ENCODE results near the gene TNP2.
"Not testable (repeated sequence)": the region's sequence is repeated elsewhere in the genome, so short reads cannot be mapped to it uniquely, and the experiment has no call there.

The TNP2 gene

GRCh38 chr16:11299865-11300559, 30.9 kb upstream of the TNP2 start:
- DNase-seq: no peak

- not testable (repeated sequence) for DNase-seq
Measured at GRCh38 chr16:11298950-11299547, 29.9 kb upstream of the TNP2 start.

GRCh38 chr16:11298143-11298900, 29.2 kb upstream of the TNP2 start:
- no peak for DNase-seq

GRCh38 chr16:11297492-11298142, 28.5 kb upstream of the TNP2 start:
- peak; percentile 26 for DNase-seq

- DNase-seq: no peak
Measured at GRCh38 chr16:11296706-11297491, 27.8 kb upstream of the TNP2 start.

GRCh38 chr16:11296351-11296705, 27.2 kb upstream of the TNP2 start:
- no peak for DNase-seq

- DNase-seq: no peak
Measured at GRCh38 chr16:11295672-11296071, 26.5 kb upstream of the TNP2 start.

GRCh38 chr16:11292076-11292748, 23.1 kb upstream of the TNP2 start:
- DNase-seq: no peak

GRCh38 chr16:11291091-11291703, 22.1 kb upstream of the TNP2 start:
- no peak for DNase-seq

GRCh38 chr16:11290102-11290893, 21.2 kb upstream of the TNP2 start:
- DNase-seq: no peak

GRCh38 chr16:11289696-11290095, 20.6 kb upstream of the TNP2 start:
- not testable (repeated sequence) for DNase-seq

GRCh38 chr16:11289202-11289601, 20.1 kb upstream of the TNP2 start:
- DNase-seq: no peak

GRCh38 chr16:11285842-11286241, 16.7 kb upstream of the TNP2 start:
- no peak for DNase-seq

- DNase-seq: no peak
Measured at GRCh38 chr16:11283820-11284248, 14.7 kb upstream of the TNP2 start.

- DNase-seq: no peak
Measured at GRCh38 chr16:11280616-11281522, 11.7 kb upstream of the TNP2 start, which contains the start of gene PRM1. PRM1 (minus strand) TSS chr16:11281330; CDS start chr16:11281238, 92 bp downstream.

GRCh38 chr16:11278681-11279628, 9.8 kb upstream of the TNP2 start:
- no peak for DNase-seq

- no peak for DNase-seq
Measured at GRCh38 chr16:11277607-11278337, 8.6 kb upstream of the TNP2 start.
